Effector memory CD4-positive, alpha-beta T cell (primary cell): Measurements from ENCODE around the gene GRPEL1.

Experiments used
- DNase-seq, 3 donors: peaks; one replicate each; pipeline ENCODE4 v3.0.0-alpha.2; 2020
- H3K27ac ChIP-seq: 2 replicates; pipeline ENCODE4 v1.7.0; 2013; ENCODE audit warnings: mild to moderate bottlenecking, low read length, moderate library complexity; ENCODE audit not compliant: insufficient read depth, poor library complexity, severe bottlenecking
- H3K27me3 ChIP-seq: replicated peaks from 2 replicates; pipeline ENCODE4 v1.7.0; 2013; ENCODE audit warnings: mild to moderate bottlenecking, low read length; ENCODE audit not compliant: insufficient read depth, control insufficient read depth, poor library complexity, severe bottlenecking
- H3K36me3 ChIP-seq: 2 replicates; pipeline ENCODE4 v1.7.0; 2013; ENCODE audit warnings: mild to moderate bottlenecking, low read length, moderate library complexity; ENCODE audit not compliant: control insufficient read depth, insufficient read depth
- H3K4me1 ChIP-seq: 2 replicates; pipeline ENCODE4 v1.7.0; 2013; ENCODE audit warnings: low read length, mild to moderate bottlenecking; ENCODE audit not compliant: control insufficient read depth, insufficient read depth, poor library complexity, severe bottlenecking
- H3K4me3 ChIP-seq: 2 replicates; pipeline ENCODE4 v1.7.0; 2013; ENCODE audit warnings: low read length, low read depth, mild to moderate bottlenecking; ENCODE audit not compliant: insufficient read depth, poor library complexity, severe bottlenecking
- H3K9me3 ChIP-seq: 2 replicates; pipeline ENCODE4 v1.7.0; 2013; ENCODE audit warnings: mild to moderate bottlenecking, low read length, moderate library complexity; ENCODE audit not compliant: control insufficient read depth

The GRPEL1 gene

DNA sequence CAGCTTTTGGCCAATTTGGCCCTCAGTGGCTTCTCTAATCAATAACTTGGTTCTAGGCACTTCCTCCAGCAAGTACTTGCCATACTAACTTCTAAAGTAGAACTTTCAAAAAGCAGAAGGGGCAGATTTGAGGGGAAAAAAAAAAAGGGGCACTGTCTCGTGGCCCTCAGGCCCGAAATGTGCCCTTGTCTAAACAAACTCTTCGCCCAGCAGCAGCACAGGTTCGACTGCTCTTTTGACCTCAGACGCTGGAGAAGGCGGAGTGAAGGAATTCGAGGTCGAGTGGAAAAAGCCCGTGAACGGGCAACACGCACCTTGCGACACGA, 775 bp downstream of the GRPEL1 start:
- H3K36me3 ChIP-seq, result peaks cover 20% of the 10 kb centered on the region
- no peak for DNase-seq
- peak overlapping the region; percentile 97 for H3K4me3 ChIP-seq
- no peaks in the 10 kb centered on the region for H3K27me3 ChIP-seq
- H3K4me1 ChIP-seq, result peaks cover 25% of the 10 kb centered on the region
- peak overlapping the region; percentile 86 for H3K27ac ChIP-seq
- no peaks in the 10 kb centered on the region for H3K9me3 ChIP-seq

DNA sequence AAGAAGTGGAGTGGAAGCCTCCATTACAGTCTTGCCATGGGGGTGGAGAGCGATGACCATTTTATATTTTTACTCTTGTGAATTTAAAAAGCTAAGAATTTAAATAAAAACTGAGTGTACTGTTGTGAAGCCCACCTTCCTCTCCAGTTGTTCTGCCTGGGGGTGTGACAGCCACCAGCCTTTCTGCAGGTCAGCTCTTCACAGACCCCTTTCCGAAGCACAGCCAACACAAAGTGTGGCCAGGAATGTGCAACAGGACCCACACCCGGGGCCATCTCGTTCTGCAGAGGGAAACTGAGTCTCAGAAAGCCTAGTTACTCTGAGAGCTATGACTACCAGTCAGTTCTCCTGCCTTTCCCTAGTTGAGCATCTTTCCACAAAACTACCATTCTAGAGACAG, 1.4 kb downstream of the GRPEL1 start:
- Histone ChIP-seq H3K36me3 (peaks cover 26% of the 10 kb centered on the region), H3K27ac (no peak overlapping the region), H3K27me3 (no peaks in the 10 kb centered on the region), H3K9me3 (no peaks in the 10 kb centered on the region), H3K4me1 (peaks cover 25% of the 10 kb centered on the region), H3K4me3 (no peak overlapping the region)
- DNase-seq, result no peak

DNA sequence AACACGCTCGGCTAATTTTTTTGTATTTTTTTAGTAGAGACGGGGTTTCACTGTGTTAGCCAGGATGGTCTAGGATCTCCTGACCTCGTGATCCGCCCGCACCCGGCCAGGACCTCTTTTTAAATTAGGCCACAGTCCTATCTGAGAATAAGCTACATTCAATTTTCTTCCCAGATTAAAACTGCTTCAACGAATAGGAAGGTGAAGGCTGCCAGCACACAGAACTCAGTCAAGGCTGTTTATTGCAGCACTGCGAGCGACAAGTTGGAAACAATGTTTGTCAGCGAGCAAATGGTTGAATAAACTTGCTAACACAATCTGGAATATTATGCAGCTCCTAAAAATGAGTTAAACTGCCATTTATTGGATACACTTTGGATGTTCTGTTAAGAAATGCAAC, 1.9 kb downstream of the GRPEL1 start:
- H3K9me3 ChIP-seq, result no peaks in the 10 kb centered on the region
- H3K36me3 ChIP-seq, result peaks cover 31% of the 10 kb centered on the region
- peaks cover 25% of the 10 kb centered on the region for H3K4me1 ChIP-seq
- no peak overlapping the region for H3K27ac ChIP-seq
- H3K27me3 ChIP-seq, result no peaks in the 10 kb centered on the region
- DNase-seq, result no peak
- H3K4me3 ChIP-seq, result no peak overlapping the region

DNA sequence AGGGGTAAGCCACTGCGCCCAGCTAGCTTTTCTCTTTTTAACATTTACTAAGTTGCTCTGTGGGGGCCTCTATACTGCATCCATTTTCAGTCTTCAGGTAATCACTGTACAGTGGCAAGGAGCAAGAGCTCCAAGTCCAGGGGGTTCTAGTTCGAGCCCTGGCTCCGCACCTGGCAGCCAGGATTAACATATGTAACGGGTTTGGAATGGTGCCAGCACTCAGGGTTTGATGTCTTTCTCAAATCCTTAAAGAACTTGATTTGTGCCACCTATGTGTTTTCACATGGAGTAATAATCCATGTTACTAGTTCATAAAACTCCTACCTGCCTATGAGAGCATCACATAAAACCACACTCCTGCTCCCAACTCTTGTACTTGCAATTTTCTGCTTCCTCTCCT, 4.5 kb downstream of the GRPEL1 start:
- H3K27ac ChIP-seq, result no peak overlapping the region
- DNase-seq, result no peak
- H3K27me3 ChIP-seq, result no peaks in the 10 kb centered on the region
- H3K4me3 ChIP-seq, result no peak overlapping the region
- peaks cover 17% of the 10 kb centered on the region for H3K4me1 ChIP-seq
- peaks cover 54% of the 10 kb centered on the region for H3K36me3 ChIP-seq
- no peaks in the 10 kb centered on the region for H3K9me3 ChIP-seq

DNA sequence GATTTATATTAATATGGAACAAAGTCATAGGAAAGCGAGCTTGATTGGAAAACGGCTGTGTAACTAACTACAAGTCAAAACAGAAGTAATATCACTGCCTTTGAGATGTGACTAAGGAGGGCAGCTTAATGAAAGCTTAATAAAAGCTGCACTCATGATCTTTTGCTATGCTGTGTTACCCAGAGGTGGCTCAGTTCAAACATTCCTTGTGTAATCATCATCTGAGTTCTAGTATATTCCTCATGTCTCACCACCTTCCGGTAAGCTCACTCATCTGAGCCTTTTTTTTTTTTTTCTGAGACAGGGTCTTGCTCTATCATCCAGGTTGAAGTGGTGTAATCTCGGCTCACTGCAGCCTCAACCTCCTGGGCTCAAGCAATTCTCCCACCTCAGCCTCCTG, 5.0 kb downstream of the GRPEL1 start:
- Histone ChIP-seq H3K4me1 (peaks cover 17% of the 10 kb centered on the region), H3K4me3 (no peak overlapping the region), H3K9me3 (no peaks in the 10 kb centered on the region), H3K36me3 (peaks cover 54% of the 10 kb centered on the region), H3K27ac (no peak overlapping the region), H3K27me3 (no peaks in the 10 kb centered on the region)
- DNase-seq, result no peak

DNA sequence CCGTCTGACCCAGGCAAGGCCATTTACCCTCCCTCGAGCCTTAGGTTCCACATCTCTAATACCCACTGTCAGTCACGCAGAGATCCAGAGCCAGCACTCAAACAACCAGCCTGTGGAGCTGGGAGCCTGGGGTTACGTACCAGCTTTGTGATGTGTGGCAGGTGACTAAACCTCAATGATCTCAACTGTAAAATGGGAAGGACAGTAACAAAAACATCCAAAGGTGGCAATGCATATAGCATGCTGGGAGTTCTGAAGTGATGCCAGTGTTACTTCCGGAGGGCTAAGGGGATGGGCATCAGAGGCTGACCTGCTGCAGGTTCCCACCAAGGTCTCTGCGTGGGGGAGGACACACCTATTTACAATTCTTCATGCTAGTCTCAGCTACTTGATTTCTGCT, 6.0 kb downstream of the GRPEL1 start:
- Histone ChIP-seq H3K9me3 (no peaks in the 10 kb centered on the region), H3K27ac (no peak overlapping the region), H3K36me3 (peaks cover 55% of the 10 kb centered on the region), H3K4me3 (no peak overlapping the region), H3K4me1 (peaks cover 10% of the 10 kb centered on the region), H3K27me3 (no peaks in the 10 kb centered on the region)
- DNase-seq, result no peak

DNA sequence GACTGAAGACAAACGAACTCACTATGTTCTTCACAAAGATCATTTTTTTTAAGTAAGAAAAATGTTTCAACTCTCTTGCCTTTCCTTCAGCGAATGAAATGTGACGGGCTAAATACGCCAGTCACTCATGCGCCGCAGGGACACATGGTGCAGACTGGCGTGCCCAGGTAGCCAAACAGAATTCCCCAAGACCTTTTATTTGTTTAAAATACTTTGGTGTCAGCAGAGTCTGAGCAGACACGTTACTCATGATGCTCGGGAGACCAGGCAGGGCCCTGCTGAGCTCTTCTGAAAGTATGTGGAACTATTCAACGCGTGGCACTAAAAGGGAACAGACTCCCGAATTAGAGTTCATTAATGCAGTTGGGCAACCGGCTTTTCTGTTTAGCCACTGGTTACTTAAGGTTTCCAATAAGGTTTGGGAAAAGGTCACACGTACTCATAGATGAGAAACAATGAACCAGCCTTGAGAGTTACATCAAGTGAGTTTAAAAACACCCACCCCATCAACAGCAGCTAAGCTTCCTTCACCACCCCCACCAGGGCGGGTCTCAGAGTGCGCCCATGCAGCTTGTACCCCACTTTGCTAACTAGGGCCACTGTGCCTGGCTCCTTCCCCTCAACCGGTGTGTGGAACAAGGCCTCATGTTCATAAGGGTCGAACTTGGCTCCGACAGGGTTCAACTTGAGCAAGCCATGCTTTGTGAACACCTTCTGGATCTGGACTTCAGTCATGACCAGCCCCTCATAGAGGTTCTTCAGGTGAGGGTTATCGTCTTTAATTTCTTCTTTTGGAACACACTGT, 7.3 kb downstream of the GRPEL1 start:
- no peak for DNase-seq
- Histone ChIP-seq H3K36me3 (peaks cover 67% of the 10 kb centered on the region), H3K9me3 (no peaks in the 10 kb centered on the region), H3K4me3 (no peak overlapping the region), H3K4me1 (no peaks in the 10 kb centered on the region), H3K27me3 (no peaks in the 10 kb centered on the region), H3K27ac (no peak overlapping the region)

DNA sequence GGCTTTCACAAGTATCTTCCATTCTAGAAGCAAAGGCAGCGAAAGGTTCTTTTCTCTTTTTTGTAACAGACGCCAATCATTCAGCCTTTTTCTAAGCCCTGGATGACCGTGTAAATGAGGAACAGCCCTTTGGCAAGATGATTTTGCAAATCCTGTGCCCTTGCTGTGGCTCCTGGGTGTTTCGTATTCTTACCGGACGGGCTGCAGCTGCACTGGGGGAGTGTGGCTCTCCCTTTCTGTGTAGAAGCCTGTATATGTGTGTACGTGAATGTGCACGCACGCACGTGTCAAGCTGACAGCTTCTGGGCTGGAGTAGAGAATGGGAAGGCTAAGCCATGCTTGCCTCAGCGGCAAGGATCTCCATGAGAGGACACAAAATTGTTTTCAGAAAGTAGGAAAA, 8.2 kb downstream of the GRPEL1 start:
- Histone ChIP-seq H3K4me1 (no peaks in the 10 kb centered on the region), H3K9me3 (no peaks in the 10 kb centered on the region), H3K4me3 (no peak overlapping the region), H3K36me3 (peaks cover 71% of the 10 kb centered on the region), H3K27ac (no peak overlapping the region), H3K27me3 (no peaks in the 10 kb centered on the region)
- DNase-seq, result no peak

DNA sequence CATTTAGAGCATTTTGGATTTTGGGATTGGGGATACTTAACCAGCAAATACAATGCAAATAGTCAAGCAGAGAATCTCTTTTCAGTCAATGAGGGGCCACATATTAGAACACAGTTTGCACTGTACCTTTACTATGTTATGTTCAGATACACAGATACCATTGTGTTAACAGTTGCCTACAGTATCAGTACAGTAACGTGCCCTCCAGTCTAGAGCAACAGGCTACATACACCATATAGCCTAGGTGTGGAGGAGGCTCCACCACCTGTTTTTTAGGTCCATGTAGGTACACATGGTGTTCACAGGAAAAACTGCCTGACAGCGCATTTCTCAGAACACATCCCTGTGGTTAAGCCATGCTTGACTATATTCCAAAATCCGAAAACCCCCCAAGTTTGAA, 9.1 kb downstream of the GRPEL1 start:
- no peaks in the 10 kb centered on the region for H3K9me3 ChIP-seq
- peaks cover 75% of the 10 kb centered on the region for H3K36me3 ChIP-seq
- H3K27ac ChIP-seq, result no peak overlapping the region
- no peak overlapping the region for H3K4me3 ChIP-seq
- H3K4me1 ChIP-seq, result no peaks in the 10 kb centered on the region
- H3K27me3 ChIP-seq, result no peaks in the 10 kb centered on the region
- no peak for DNase-seq

DNA sequence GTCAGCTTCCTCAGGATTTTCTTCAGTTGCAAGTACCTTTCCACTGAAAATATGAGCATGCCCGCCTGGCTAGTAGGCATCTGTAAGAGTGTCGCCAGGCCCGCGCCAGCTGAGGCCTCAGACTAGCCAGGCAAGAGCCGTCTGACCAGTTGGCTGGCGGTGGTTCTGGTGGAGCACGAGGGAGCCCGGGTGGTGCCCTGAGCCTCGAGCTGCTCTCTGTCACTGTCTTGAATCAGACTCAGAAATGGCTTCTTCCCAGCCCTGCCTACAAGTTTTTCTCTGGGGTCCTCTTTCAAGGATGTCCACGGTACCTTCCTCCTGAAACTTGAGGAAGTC, 11.9 kb downstream of the GRPEL1 start:
- H3K4me3 ChIP-seq, result no peak overlapping the region
- no peak for DNase-seq
- no peak overlapping the region for H3K27ac ChIP-seq
- peaks cover 8% of the 10 kb centered on the region for H3K4me1 ChIP-seq
- peaks cover 60% of the 10 kb centered on the region for H3K36me3 ChIP-seq
- H3K27me3 ChIP-seq, result no peaks in the 10 kb centered on the region
- no peaks in the 10 kb centered on the region for H3K9me3 ChIP-seq
